SIG-M5 (cell line): ENCODE results near the gene MESD.

Experiments used
- DNase-seq: peaks from one replicate; lab custom pipeline; 2025; lab: John Stamatoyannopoulos, UW

The MESD gene

GRCh38 chr15:81014446-81015093, 25.0 kb upstream of the MESD start:
- DNase-seq = no peak

- no peak for DNase-seq
Observed at GRCh38 chr15:81013396-81013929, 23.8 kb upstream of the MESD start.

GRCh38 chr15:81012588-81012987, 23.0 kb upstream of the MESD start:
- no peak for DNase-seq

- DNase-seq = no peak
Observed at GRCh38 chr15:81011593-81011992, 22.0 kb upstream of the MESD start.

- DNase-seq = no peak
Observed at GRCh38 chr15:81010086-81010485, 20.5 kb upstream of the MESD start.

GRCh38 chr15:81008312-81008711, 18.7 kb upstream of the MESD start:
- no peak for DNase-seq

GRCh38 chr15:81007428-81008064, 17.9 kb upstream of the MESD start:
- no peak for DNase-seq

- no peak for DNase-seq
Observed at GRCh38 chr15:81006124-81006523, 16.5 kb upstream of the MESD start.

GRCh38 chr15:81003097-81003350, 13.4 kb upstream of the MESD start:
- DNase-seq = no peak

GRCh38 chr15:81002331-81003096, 12.9 kb upstream of the MESD start:
- no peak for DNase-seq

- DNase-seq = no peak
Observed at GRCh38 chr15:81002009-81002330, 12.4 kb upstream of the MESD start.

GRCh38 chr15:81001152-81002008, 11.8 kb upstream of the MESD start:
- no peak for DNase-seq

- DNase-seq = peak; percentile 56
Observed at GRCh38 chr15:81000624-81001151, 11.1 kb upstream of the MESD start, which contains the start of gene TLNRD1. Gene TLNRD1 (plus strand): TSS chr15:81000923. CDS start chr15:81002272, 1,349 bp downstream.

GRCh38 chr15:81000144-81000623, 10.6 kb upstream of the MESD start:
- no peak for DNase-seq

GRCh38 chr15:80999623-81000036, 10.0 kb upstream of the MESD start:
- no peak for DNase-seq

- no peak for DNase-seq
Observed at GRCh38 chr15:80998251-80998650, 8.6 kb upstream of the MESD start.

- no peak for DNase-seq
Observed at GRCh38 chr15:80997692-80998091, 8.1 kb upstream of the MESD start.

- DNase-seq = no peak
Observed at GRCh38 chr15:80996247-80996646, 6.6 kb upstream of the MESD start.

- DNase-seq = no peak
Observed at GRCh38 chr15:80992441-80992840, 2.8 kb upstream of the MESD start.

- DNase-seq = no peak
Observed at GRCh38 chr15:80992006-80992405, 2.4 kb upstream of the MESD start.

GRCh38 chr15:80991421-80991820, 1.8 kb upstream of the MESD start:
- no peak for DNase-seq

GRCh38 chr15:80990955-80991354, 1.3 kb upstream of the MESD start:
- no peak for DNase-seq
